PC-9 (cell line): ENCODE data around the gene DNAJA1. TPM values are rescaled to one million over a fixed set of nuclear protein-coding genes. Genes with fewer than 3 reads are reported as not detected.

Experiments used
- Bru-seq: library from RNA; stranded (reverse); fragments of 400-500 nt; gene quantifications from one replicate; lab custom pipeline; 2021; lab: Mats Ljungman, UMichigan
- BruChase-seq, 2 experiments: library from RNA; stranded (reverse); fragments of 400-500 nt; gene quantifications; one replicate each; lab custom pipeline; 2021; lab: Mats Ljungman, UMichigan
- BruUV-seq: library from RNA; stranded (reverse); fragments of 400-500 nt; replicated peaks from 2 replicates; lab custom pipeline; 2021; lab: Mats Ljungman, UMichigan
- CTCF ChIA-PET: fragments of 300-600 bp; sonication (Branson Sonifier 250); formaldehyde crosslinking; loops from one replicate; lab custom pipeline; 2022; ENCODE audit warnings: antibody characterized with exemption; lab: Charles Lee
- POLR2A ChIA-PET: fragments of 300-600 bp; sonication (Branson Sonifier 250); formaldehyde crosslinking; loops from one replicate; lab custom pipeline; 2022; ENCODE audit warnings: antibody characterized with exemption; ENCODE audit not compliant: unreplicated experiment; lab: Charles Lee
- DNase-seq, 2 experiments: peaks; one replicate each; pipeline versions ENCODE4 v3.0.0 to v3.0.0-alpha.2; 2015 to 2022; ENCODE audit warnings: mixed read lengths in 1 of 2
- H2AFZ ChIP-seq: fragments of 200-600 bp; sonication (generic); 2 replicates; pipeline ENCODE4 v1.8.1; 2017; ENCODE audit warnings: antibody characterized with exemption
- H3F3A ChIP-seq: fragments of 200-600 bp; sonication (generic); 2 replicates; pipeline ENCODE4 v1.8.1; 2017; ENCODE audit warnings: antibody characterized with exemption, mild to moderate bottlenecking, low read depth; ENCODE audit not compliant: insufficient read depth
- H3K27ac ChIP-seq: fragments of 200-600 bp; sonication (generic); 2 replicates; pipeline ENCODE4 v1.6.1; 2016; ENCODE audit warnings: mixed run types
- H3K27me3 ChIP-seq: fragments of 200-600 bp; sonication (generic); 2 replicates; pipeline ENCODE4 v1.6.1; 2016; ENCODE audit warnings: low read depth, mixed run types; ENCODE audit not compliant: insufficient read depth
- H3K36me3 ChIP-seq: fragments of 200-600 bp; sonication (generic); 2 replicates; pipeline ENCODE4 v1.6.1; 2016; ENCODE audit warnings: low read depth, mixed run types
- H3K4me1 ChIP-seq: fragments of 200-600 bp; sonication (generic); replicated peaks from 2 replicates; pipeline ENCODE4 v1.6.1; 2016; ENCODE audit warnings: mixed run types; ENCODE audit not compliant: insufficient read depth
- H3K4me2 ChIP-seq: fragments of 200-600 bp; sonication (generic); 2 replicates; pipeline ENCODE4 v1.6.1; 2017; ENCODE audit warnings: mixed run types
- H3K4me3 ChIP-seq: fragments of 200-600 bp; sonication (generic); 2 replicates; pipeline ENCODE4 v1.6.1; 2016; ENCODE audit warnings: mixed run types
- H3K79me2 ChIP-seq: fragments of 200-600 bp; sonication (generic); 2 replicates; pipeline ENCODE4 v1.6.1; 2017; ENCODE audit warnings: low read depth, mixed run types
- H3K9me2 ChIP-seq: fragments of 200-600 bp; sonication (generic); 2 replicates; pipeline ENCODE4 v1.8.1; 2017; ENCODE audit warnings: mild to moderate bottlenecking; ENCODE audit not compliant: insufficient read depth
- H3K9me3 ChIP-seq: fragments of 200-600 bp; sonication (generic); 2 replicates; pipeline ENCODE4 v1.8.1; 2016; ENCODE audit warnings: low read depth; ENCODE audit not compliant: insufficient read depth
- H4K20me1 ChIP-seq: fragments of 200-600 bp; sonication (generic); 2 replicates; pipeline ENCODE4 v1.8.1; 2017; ENCODE audit not compliant: insufficient read depth
- EZH2 ChIP-seq: fragments of 200-600 bp; sonication (generic); IDR thresholded peaks from 2 replicates; pipeline ENCODE4 v1.8.0; 2017; ENCODE audit warnings: antibody characterized with exemption, low read depth
- intact Hi-C: fragments of 100-400 bp; cut with micrococcal nuclease; formaldehyde crosslinking; loops from one replicate; pipeline ENCODE4 v1.10.0; 2022; ENCODE audit not compliant: unreplicated experiment
- long read RNA-seq: library from polyadenylated mRNA; stranded (forward); transcript quantifications from one replicate; pipeline ENCODE4 v2.0.0, GENCODE V29; 2022
- total RNA-seq: library from RNA; stranded (reverse); gene quantifications from 2 replicates; pipeline ENCODE4 v1.2.3, GENCODE V29; 2021
- TF ChIP-seq, protein P1 (sequence below): fragments of 200-600 bp; sonication (generic); conservative IDR thresholded peaks from 2 replicates; pipeline ENCODE4 v1.6.1; 2017; ENCODE audit warnings: mixed run types, antibody characterized with exemption, mild to moderate bottlenecking, moderate library complexity

DNAJA1 gene
- total RNA-seq (78.0 and 88.4 TPM in 2 replicates), Bru-seq, nascent RNA (percentile 95 among the genes with signal in this experiment), BruChase-seq, experiment 1, labeled RNA remaining after a 2-hour chase (percentile 95 among the genes with signal in this experiment), BruChase-seq, experiment 2, labeled RNA remaining after a 6-hour chase (percentile 98 among the genes with signal in this experiment)
- long read RNA-seq, transcript DNAJA1-201 (9 exons, 2,381 nt): major isoform, 195 of 211 reads
- long read RNA-seq, partial matches to known transcripts: 9 of 211 reads
- long read RNA-seq, other reads (novel, unspliced or antisense): 7 of 211 reads

DNA sequence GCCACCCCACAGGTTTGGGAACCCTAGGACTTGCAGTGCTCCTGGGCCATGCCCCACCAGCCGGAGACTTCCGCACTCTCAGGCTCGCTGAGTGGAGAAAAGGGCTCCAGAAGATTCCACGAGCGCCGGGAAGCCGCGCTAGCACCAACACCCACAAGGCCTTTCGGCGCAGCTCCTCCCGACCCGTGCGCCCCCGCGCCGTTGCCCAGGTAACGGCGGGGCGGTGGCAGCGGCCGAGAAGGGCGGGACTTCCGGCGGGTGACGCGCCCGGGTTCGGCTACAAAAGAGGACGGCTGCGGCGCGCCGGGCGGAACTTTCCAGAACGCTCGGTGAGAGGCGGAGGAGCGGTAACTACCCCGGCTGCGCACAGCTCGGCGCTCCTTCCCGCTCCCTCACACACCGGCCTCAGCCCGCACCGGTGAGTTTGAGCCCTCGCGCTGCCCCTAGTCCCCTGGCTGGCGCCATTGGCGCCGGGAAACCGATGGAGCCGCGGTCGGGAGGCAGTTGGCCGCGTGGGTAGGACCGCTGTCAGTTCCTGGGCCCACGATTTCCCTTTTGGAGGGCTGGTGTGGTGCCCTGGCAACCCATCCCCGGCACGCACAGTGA, at the start of gene DNAJA1:
Gene DNAJA1, plus strand, starts transcription at position 308 of the 606 bp plus-strand sequence. CDS start 1,212 bp downstream, outside the sequence.
- Histone ChIP-seq H3K27me3 (no peaks in the 10 kb centered on the region), H3K4me1 (peaks cover 51% of the 10 kb centered on the region), H3K36me3 (peaks cover 14% of the 10 kb centered on the region), H4K20me1 (peaks cover 43% of the 10 kb centered on the region), H3K4me3 (peak within 1 kb of the TSS; percentile 93), H2AFZ (peak within 1 kb of the TSS; percentile 75), H3K9me3 (no peaks in the 10 kb centered on the region), H3K9me2 (no peaks in the 10 kb centered on the region), H3K79me2 (peaks cover 95% of the 10 kb centered on the region), H3F3A (peaks cover 13% of the 10 kb centered on the region; the same call in 1 of the 2 replicates), H3K27ac (peak within 1 kb of the TSS; percentile 82), H3K4me2 (peak within 1 kb of the TSS; percentile 82)
- DNase-seq: peak; percentile 73 to 89
- ChIA-PET POLR2A (interaction anchor here (0.6 to 1.4 kb wide), 4 partner anchors 51 to 650 kb away, joined by 3 to 4 read pairs (median 3); no protein-coding TSS in a partner anchor), CTCF (no interaction called here)
- intact Hi-C loops: no loop called here
- BruUV-seq: no TSS peak
- TF ChIP-seq EZH2: no peak
- TF ChIP-seq, protein P1, sequence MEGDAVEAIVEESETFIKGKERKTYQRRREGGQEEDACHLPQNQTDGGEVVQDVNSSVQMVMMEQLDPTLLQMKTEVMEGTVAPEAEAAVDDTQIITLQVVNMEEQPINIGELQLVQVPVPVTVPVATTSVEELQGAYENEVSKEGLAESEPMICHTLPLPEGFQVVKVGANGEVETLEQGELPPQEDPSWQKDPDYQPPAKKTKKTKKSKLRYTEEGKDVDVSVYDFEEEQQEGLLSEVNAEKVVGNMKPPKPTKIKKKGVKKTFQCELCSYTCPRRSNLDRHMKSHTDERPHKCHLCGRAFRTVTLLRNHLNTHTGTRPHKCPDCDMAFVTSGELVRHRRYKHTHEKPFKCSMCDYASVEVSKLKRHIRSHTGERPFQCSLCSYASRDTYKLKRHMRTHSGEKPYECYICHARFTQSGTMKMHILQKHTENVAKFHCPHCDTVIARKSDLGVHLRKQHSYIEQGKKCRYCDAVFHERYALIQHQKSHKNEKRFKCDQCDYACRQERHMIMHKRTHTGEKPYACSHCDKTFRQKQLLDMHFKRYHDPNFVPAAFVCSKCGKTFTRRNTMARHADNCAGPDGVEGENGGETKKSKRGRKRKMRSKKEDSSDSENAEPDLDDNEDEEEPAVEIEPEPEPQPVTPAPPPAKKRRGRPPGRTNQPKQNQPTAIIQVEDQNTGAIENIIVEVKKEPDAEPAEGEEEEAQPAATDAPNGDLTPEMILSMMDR: no peak

GRCh38 chr9:32978051-32978450, 47.0 kb upstream of the DNAJA1 start:
- Histone ChIP-seq H2AFZ (no peak overlapping the region), H3K4me2 (no peak overlapping the region), H4K20me1 (no peaks in the 10 kb centered on the region), H3K79me2 (no peaks in the 10 kb centered on the region), H3K9me2 (no peaks in the 10 kb centered on the region), H3K4me3 (no peak overlapping the region), H3K9me3 (no peaks in the 10 kb centered on the region), H3K27me3 (no peaks in the 10 kb centered on the region), H3K27ac (no peak overlapping the region), H3F3A (no peaks in the 10 kb centered on the region), H3K4me1 (no peaks in the 10 kb centered on the region), H3K36me3 (no peaks in the 10 kb centered on the region)
- intact Hi-C loops: no loop called here
- BruUV-seq: no TSS peak
- DNase-seq: no peak
- POLR2A ChIA-PET: no interaction called here
- TF ChIP-seq, protein P1: no peak
- TF ChIP-seq EZH2: no peak
- CTCF ChIA-PET: no interaction called here

- no TSS peak for BruUV-seq
- Histone ChIP-seq H4K20me1 (no peaks in the 10 kb centered on the region), H2AFZ (no peak overlapping the region), H3K4me3 (no peak overlapping the region), H3K27me3 (no peaks in the 10 kb centered on the region), H3K4me1 (no peaks in the 10 kb centered on the region), H3K79me2 (no peaks in the 10 kb centered on the region), H3K4me2 (no peak overlapping the region), H3K36me3 (no peaks in the 10 kb centered on the region), H3F3A (no peaks in the 10 kb centered on the region), H3K9me3 (no peaks in the 10 kb centered on the region), H3K27ac (no peak overlapping the region), H3K9me2 (no peaks in the 10 kb centered on the region)
- no peak for DNase-seq
- TF ChIP-seq, protein P1: no peak
- TF ChIP-seq EZH2: no peak
- POLR2A ChIA-PET: no interaction called here
- intact Hi-C loops: no loop called here
- CTCF ChIA-PET: no interaction called here
Measured at GRCh38 chr9:32986971-32987370, 38.1 kb upstream of the DNAJA1 start.
